Brain microvascular endothelial cell (primary cell): Measurements from ENCODE around the gene EDARADD.

Experiments
- DNase-seq: peaks from one replicate; pipeline ENCODE4 v3.0.0-alpha.2; 2020
- H3K27ac ChIP-seq: fragments of 250-450 bp; sonication (Bioruptor Pico); 2 replicates; pipeline ENCODE4 v1.5.1; 2020; ENCODE audit warnings: mild to moderate bottlenecking, moderate library complexity
- H3K27me3 ChIP-seq: fragments of 250-450 bp; sonication (Bioruptor Pico); replicated peaks from 2 replicates; pipeline ENCODE4 v1.5.1; 2020; ENCODE audit warnings: mild to moderate bottlenecking
- H3K36me3 ChIP-seq: fragments of 250-450 bp; sonication (Bioruptor Pico); replicated peaks from 2 replicates; pipeline ENCODE4 v1.5.1; 2020; ENCODE audit warnings: mild to moderate bottlenecking
- H3K4me3 ChIP-seq: 2 replicates; pipeline ENCODE4 v1.5.1; 2011; ENCODE audit warnings: low read depth, mild to moderate bottlenecking, control low read depth, low read length, moderate library complexity
- CTCF ChIP-seq: IDR thresholded peaks from 2 replicates; pipeline ENCODE4 v1.5.1; 2011; ENCODE audit warnings: low read depth, mild to moderate bottlenecking, moderate library complexity, low read length, control low read depth, inconsistent platforms; ENCODE audit errors: missing control alignments
- in situ Hi-C: cut with HindIII; loops from 2 replicates; pipeline ENCODE4 v1.10.0; 2017; ENCODE audit warnings: low sequenced_read_pairs, low pct_ligation_motif_present

The EDARADD gene

GRCh38 chr1:236429715-236430274 lies 35.7 kb downstream of the EDARADD start:
- in situ Hi-C loops = no loop called here
- no peak for DNase-seq
- no peak overlapping the region for H3K27ac ChIP-seq
- no peaks in the 10 kb centered on the region for H3K36me3 ChIP-seq
- no peak overlapping the region for H3K4me3 ChIP-seq
- no peak for TF ChIP-seq CTCF
- H3K27me3 ChIP-seq = no peaks in the 10 kb centered on the region

DNA sequence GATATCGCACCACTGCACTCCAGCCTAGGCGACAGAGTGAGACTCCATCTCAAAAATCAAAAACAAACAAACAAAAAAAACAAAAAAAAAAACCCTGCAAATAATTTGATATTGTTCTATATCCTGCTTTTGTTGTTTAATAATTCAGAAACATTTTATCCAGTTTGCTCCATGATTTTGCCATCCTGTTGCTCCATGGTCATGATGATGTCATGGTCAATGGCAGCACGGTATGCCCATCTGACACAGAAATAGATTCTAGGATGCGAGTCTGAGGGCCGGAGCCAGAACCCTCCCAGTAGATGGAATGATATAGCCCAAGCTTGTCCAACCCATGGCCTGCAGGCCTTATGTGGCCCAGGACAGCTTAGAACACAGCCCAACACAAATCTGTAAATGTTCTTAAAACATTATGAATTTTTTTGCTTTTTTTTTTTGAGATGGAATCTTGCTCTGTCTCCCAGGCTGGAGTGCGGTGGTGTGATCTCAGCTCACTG lies 39.8 kb downstream of the EDARADD start:
- DNase-seq = no peak
- no peak overlapping the region for H3K4me3 ChIP-seq
- in situ Hi-C loops = no loop called here
- no peaks in the 10 kb centered on the region for H3K36me3 ChIP-seq
- H3K27me3 ChIP-seq = no peaks in the 10 kb centered on the region
- H3K27ac ChIP-seq = no peak overlapping the region
- TF ChIP-seq CTCF = no peak

DNA sequence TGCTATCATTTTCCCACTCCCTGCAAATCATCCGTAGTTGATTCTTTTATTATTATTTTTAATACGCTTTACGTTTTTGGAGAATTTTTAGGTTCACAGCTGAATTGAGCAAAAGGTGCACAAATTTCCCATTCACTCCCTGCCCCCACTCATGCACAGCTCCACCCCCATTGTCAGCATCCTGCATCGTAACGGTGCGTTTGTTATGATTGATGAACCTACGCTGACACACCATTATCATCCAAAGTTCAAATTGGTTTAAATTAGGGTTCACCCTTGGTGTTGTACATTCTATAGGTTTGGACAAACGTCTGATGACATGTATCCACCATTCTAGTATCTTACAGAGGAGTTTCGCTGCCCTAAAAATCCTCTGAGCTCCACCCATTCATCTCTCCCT lies 44.5 kb downstream of the EDARADD start:
- in situ Hi-C loops = no loop called here
- DNase-seq = no peak
- TF ChIP-seq CTCF = no peak

DNA sequence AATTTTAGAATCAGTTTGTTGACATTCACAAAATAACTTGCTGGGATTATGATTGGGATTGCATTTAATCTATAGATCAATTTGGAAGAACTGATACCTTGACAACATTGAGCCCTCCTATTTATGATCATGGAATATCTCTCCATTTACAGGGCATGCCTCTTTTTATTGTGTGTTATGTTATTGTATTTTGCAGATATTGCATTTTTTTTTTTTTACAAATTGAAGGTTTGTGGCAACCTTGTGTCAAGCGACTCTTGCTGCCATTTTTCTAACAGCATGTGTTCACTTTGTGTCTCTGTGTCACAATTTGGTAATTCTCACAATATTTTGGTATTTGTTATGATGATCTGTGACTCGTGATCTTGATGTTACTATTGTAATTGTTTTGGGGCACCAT lies 46.3 kb downstream of the EDARADD start:
- Histone ChIP-seq H3K36me3 (no peaks in the 10 kb centered on the region), H3K4me3 (no peak overlapping the region), H3K27ac (no peak overlapping the region), H3K27me3 (no peaks in the 10 kb centered on the region)
- in situ Hi-C loops = no loop called here
- TF ChIP-seq CTCF = no peak
- no peak for DNase-seq

More for the DNA sequence above, 44.5 kb downstream of the EDARADD start:
- Histone ChIP-seq H3K4me3 (no peak overlapping the region), H3K36me3 (no peaks in the 10 kb centered on the region), H3K27me3 (no peaks in the 10 kb centered on the region), H3K27ac (no peak overlapping the region)

DNA sequence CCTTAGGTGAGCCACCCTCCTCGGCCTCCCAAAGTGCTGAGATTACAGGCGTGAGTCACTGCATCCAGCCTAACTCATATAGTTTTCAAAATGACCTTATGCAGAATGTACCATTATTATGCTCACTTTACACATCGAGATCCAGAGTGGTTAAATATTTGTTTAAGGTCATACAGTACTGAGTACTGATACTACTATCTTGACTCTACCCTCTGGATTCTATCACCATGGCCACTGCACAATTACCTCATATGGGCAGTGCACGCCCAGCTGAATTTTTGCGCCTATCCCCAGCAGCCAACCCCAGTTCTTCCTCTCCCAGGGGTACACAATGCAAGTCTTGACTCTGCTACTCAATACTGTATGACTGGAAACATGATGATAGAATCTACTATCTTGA lies 56.7 kb downstream of the EDARADD start:
- no peak for DNase-seq
- no peak for TF ChIP-seq CTCF
- H3K27me3 ChIP-seq = no peaks in the 10 kb centered on the region
- in situ Hi-C loops = no loop called here
- no peaks in the 10 kb centered on the region for H3K36me3 ChIP-seq
- H3K27ac ChIP-seq = no peak overlapping the region
- no peak overlapping the region for H3K4me3 ChIP-seq

GRCh38 chr1:236451796-236452373 lies 57.8 kb downstream of the EDARADD start:
- in situ Hi-C loops = no loop called here
- no peaks in the 10 kb centered on the region for H3K36me3 ChIP-seq
- DNase-seq = no peak
- H3K27me3 ChIP-seq = no peaks in the 10 kb centered on the region
- H3K4me3 ChIP-seq = no peak overlapping the region
- no peak overlapping the region for H3K27ac ChIP-seq
- peak; percentile 62 for TF ChIP-seq CTCF
